ENCODE measurements around the gene PLEKHA3.
"Not testable (repeated sequence)": the region's sequence is repeated elsewhere in the genome, so short reads cannot be mapped to it uniquely, and the experiment has no call there.

PLEKHA3 gene

DNA sequence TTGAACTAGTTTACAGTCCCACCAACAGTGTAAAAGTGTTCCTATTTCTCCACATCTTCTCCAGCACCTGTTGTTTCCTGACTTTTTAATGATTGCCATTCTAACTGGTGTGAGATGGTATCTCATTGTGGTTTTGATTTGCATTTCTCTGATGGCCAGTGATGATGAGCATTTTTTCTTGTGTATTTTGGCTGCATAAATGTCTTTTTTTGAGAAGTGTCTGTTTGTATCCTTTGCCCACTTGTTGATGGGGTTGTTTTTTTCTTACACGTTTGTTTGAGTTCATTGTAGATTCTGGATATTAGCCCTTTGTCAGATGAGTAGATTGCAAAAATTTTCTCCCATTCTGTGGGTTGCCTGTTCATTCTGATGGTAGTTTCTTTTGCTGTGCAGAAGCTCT is 45.2 kb downstream of the PLEKHA3 start:
- not testable (repeated sequence) for DNase-seq

DNA sequence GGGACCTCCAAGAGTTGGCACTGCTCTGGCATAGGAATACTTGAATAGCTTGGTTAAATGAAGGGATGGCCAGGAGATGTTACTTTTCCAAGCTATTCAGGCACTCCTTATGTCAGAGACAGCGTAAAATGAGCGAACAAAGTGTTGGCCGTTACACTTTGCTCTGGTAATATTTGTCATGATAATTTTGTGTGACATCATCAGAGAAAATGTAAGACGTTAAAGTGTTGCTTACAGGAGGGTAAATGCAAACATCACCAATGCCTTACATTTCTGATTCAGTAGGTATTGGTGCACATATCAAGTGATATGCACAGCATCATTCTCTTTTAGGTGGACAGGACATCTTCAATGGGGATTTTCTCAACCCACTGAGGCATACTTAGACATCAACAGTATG is 46.0 kb downstream of the PLEKHA3 start:
- DNase-seq = no peak

DNA sequence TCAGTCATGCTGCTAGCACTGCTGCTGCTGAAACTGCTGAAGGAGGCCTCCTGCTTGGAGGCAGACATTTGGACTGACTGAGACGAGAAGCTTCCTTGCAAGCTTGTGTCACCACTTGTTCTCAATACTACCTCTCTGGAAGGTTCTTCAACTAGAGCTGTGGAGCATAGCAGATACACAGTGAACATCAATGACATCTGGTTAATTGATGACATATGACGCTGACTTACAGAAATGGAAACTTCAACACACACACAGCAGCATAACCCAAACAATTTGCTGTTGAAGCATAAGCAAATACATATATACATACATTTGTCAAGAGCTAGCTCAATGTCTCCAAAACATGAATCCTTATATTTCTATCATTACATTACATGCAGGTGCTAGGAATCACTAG is 47.3 kb downstream of the PLEKHA3 start:
- DNase-seq = no peak

DNA sequence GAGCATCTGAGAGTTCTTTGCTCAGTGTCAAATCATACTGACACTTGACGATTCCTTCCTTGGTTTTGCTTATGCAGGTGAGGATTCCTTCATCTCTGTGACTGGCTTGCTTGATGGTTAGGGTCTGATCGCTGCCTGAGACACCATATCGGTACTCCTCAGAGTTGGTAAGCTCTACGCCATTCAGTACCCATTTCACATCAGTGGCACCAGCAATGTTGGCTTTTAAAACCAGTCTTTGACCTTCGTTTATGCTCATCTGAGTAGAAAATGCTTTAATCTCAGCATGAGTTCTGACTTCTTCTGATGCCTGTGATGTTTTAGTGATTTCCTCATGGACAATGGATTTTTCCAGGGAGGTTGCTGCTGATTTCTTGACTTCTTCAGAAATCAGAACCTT is 48.4 kb downstream of the PLEKHA3 start:
- no peak for DNase-seq

DNA sequence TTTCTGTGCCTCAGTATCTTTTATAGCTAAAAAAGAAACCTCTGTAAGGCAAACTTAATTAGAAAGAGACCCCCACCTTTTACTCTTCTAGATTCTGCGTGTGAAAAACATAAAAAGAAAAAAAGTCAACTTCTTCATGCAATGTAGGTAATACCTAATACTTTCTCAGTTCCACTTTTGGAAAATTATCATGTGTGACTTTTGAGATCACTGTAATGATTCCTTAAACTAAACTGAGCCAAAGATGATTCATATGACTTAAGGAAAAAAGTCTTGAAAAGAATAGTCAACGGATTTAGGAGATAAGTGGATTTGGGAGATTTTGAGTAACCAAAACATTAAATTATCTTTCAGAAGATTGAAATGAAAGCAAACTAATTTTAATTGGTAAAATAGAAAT is 48.9 kb downstream of the PLEKHA3 start:
- no peak for DNase-seq

DNA sequence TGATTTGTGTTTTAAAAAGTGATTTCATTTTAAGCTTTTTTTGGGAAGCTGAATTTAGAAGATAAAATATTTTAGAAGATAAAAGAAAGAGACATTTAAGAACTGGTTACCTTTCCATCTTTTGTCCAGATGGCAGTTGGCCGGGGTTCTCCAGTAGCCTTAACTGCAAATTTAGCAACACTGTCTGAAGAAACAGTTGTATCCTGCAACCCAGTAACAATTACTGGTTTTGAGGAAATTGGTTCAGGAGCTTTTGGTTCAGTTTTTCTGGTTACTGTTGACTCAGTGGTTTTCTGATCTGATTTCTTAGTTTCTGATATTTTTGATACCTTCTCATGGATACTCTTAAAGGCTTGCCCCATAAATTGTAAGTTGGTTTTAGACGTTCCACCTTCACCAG is 49.9 kb downstream of the PLEKHA3 start:
- DNase-seq = no peak

DNA sequence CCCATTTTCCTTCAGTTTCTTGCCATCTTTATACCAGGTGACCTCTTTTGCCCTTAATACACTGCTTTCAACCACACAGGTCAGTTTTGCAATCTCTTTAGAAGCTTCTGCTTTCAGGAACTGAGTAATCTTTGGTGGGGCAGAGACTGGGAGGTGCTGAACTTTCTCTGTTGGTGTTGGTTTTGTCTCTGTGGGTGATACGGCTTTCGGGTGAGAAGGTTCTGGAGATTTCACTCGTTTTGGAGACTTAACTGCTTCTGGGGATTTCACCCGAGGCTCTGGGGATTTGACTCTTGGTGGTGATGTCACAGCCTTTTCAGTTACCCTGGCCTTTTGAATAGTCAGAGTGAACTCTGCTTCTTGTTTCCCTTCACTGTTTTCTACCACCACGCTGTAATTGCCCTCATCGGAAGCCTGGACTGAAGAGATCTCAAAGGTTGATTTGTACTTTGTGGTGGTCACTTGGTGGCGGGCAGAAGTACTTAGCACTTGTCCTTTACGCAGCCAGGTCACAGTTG is 50.4 kb downstream of the PLEKHA3 start:
- DNase-seq = no peak

DNA sequence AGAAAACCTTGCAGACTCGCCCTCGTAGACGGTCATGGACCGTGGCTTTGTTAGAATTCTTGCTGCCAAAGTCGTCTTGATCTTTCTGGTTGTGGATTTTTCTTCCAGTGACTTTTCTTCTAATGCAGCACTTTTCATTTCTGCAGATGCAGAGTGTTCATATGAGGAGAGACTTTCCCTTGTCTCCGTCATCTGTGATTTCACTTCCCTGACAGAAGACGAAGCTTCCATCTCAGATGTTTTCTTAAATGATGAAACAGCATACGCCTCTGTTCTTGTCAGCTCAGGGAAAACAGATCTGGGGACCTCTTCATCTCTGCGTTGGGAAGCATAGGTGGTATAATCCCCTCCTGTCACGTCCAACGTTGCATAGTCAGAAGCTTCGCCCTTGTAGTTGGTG is 50.9 kb downstream of the PLEKHA3 start:
- DNase-seq = no peak

DNA sequence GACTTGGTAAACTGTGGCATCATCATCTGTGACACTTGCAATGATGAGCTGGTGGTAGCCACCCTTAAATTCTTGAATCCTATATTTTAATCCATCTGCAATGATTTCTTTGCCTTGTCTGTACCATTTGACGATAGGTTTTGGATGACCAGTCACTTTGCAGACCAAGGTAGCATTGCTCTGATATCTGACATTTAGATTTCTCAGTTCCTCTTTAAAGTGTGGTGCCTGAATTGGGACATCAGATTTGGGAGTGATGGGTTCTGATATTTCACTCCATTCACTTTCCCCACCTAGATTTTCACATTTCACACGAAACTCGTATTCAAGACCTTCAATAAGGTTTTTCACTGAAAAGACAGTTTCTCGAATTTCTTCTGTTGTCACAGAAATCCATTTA is 55.8 kb downstream of the PLEKHA3 start:
- DNase-seq = no peak

DNA sequence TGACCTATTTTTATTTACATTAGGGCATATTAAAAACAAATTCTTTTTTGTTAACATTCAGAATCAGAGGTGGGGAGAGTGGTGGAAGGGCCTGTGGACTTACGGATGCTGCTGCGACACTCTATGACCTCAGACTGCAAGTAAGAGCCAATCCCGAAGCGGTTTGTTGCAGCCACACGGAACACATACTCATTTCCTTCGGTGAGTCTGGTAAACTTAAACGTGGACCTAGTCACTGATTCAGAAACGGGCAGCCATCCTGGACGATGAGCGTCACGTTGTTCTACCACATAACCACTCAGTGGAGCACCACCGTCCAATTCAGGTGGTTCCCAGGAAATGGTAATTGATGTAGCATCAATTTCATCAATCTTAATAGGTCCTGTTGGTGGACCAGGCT is 61.9 kb downstream of the PLEKHA3 start:
- DNase-seq = no peak

DNA sequence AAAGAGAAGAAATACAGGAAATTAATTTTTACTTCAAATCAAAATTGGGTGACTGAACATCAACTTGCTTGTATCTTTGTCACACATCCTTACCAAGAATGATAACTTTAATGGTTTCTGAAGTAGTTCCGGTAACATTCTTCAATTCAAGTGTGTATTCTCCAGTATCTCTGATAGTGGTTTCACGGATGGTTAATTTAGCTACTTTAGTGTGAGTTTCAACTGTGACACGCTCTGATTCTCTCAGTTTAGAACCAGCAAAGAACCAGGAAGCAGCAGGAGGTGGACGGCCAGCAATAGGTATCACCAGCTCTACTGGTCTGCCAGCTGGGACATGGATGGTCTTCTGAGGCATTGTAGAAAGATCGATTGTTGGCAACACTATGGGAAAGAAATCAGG is 62.3 kb downstream of the PLEKHA3 start:
- DNase-seq = no peak

DNA sequence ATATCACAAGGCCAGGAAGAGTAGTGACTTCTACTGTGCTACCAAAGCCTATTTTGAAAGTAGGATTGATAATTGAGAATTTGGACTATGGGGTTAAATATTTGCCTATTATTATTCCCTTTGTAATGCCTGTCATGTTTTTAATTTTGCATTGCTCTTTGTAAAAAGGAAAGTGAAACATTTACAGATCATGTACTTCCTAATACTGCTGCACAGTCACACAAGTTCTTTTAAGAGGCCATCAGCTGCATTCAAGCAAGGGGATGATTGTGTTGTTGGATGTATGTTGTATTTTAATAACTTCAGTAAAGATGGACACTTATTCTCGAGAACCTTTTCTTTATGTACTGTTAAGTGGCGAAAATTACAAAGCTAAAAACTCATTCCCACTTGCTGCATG is 70.1 kb downstream of the PLEKHA3 start:
- no peak for DNase-seq

DNA sequence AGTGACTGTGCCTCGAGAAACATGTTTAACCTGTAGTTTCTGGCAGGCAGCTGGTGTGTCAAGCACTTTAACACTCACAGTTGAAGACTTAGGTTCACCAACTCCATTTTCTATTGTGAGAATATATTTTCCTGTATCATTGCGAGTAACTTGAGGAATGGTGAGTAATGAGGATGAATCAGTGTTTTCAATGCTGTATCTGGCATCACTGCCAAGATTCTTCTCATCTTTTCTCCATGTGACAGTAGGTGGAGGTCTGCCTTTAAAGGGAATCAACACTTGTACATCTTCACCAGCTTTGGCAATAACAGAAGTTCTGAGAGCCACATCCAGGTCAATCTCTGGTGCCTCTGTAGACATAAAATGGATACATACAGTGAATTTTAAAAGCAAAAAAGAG is 72.8 kb downstream of the PLEKHA3 start:
- DNase-seq = no peak

Data from NCI-H2171 (cell line).